OCI-LY7 (cell line): ENCODE data around the gene SLC5A11. TPM values are rescaled to one million over a fixed set of nuclear protein-coding genes. Genes with fewer than 3 reads are reported as not detected.

Experiments used
- BruUV-seq: library from RNA; stranded (reverse); fragments of 400-500 nt; replicated peaks from 2 replicates; lab custom pipeline; 2021; lab: Mats Ljungman, UMichigan
- CTCF ChIA-PET: fragments of 300-600 bp; sonication (Branson Sonifier 250); formaldehyde crosslinking; loops from one replicate; lab custom pipeline; 2022; ENCODE audit warnings: antibody characterized with exemption; ENCODE audit not compliant: unreplicated experiment; lab: Charles Lee
- POLR2A ChIA-PET: fragments of 300-600 bp; sonication (Branson Sonifier 250); formaldehyde crosslinking; loops from one replicate; lab custom pipeline; 2022; ENCODE audit warnings: antibody characterized with exemption; lab: Charles Lee
- DNase-seq: peaks from one replicate; pipeline ENCODE4 v3.0.0-alpha.2; 2015; ENCODE audit warnings: low spot score
- H2AFZ ChIP-seq: fragments of 200-600 bp; sonication (generic), shearing (Covaris generic); 2 replicates; pipeline ENCODE4 v1.6.1; 2014; ENCODE audit warnings: mild to moderate bottlenecking, antibody characterized with exemption, low read length, moderate library complexity
- H3K27ac ChIP-seq: fragments of 200-600 bp; sonication (generic); 2 replicates; pipeline ENCODE4 v1.5.1; 2014; ENCODE audit warnings: mixed run types, low read depth, mild to moderate bottlenecking, moderate library complexity, low read length, inconsistent platforms; ENCODE audit not compliant: poor library complexity, severe bottlenecking
- H3K36me3 ChIP-seq: fragments of 200-600 bp; sonication (generic); 2 replicates; pipeline ENCODE4 v1.6.1; 2014; ENCODE audit warnings: mild to moderate bottlenecking, antibody characterized with exemption, low read length, moderate library complexity, mixed read lengths; ENCODE audit not compliant: insufficient read depth
- H3K4me1 ChIP-seq: fragments of 200-600 bp; sonication (generic); 2 replicates; pipeline ENCODE4 v1.5.1; 2014; ENCODE audit warnings: mild to moderate bottlenecking, low read length; ENCODE audit not compliant: insufficient read depth, poor library complexity, severe bottlenecking
- H3K4me2 ChIP-seq: fragments of 200-600 bp; sonication (generic); 2 replicates; pipeline ENCODE4 v1.6.1; 2014; ENCODE audit warnings: mild to moderate bottlenecking, low read length
- H3K4me3 ChIP-seq: fragments of 200-600 bp; sonication (generic); 2 replicates; pipeline ENCODE4 v1.5.1; 2014; ENCODE audit warnings: mild to moderate bottlenecking, low read depth, low read length; ENCODE audit not compliant: poor library complexity, severe bottlenecking
- H3K79me2 ChIP-seq: fragments of 200-600 bp; sonication (generic); 2 replicates; pipeline ENCODE4 v1.6.1; 2016; ENCODE audit warnings: low read depth, mild to moderate bottlenecking, low read length, moderate library complexity, mixed read lengths; ENCODE audit not compliant: insufficient read depth
- H3K9me2 ChIP-seq: fragments of 200-600 bp; sonication (generic); 2 replicates; pipeline ENCODE4 v1.6.1; 2016; ENCODE audit warnings: mild to moderate bottlenecking, low read length, mixed read lengths; ENCODE audit not compliant: insufficient read depth
- H3K9me3 ChIP-seq: fragments of 200-600 bp; sonication (generic); 2 replicates; pipeline ENCODE4 v1.6.1; 2014; ENCODE audit warnings: mild to moderate bottlenecking, mixed run types, low read length, mixed read lengths
- H4K20me1 ChIP-seq: fragments of 200-600 bp; sonication (generic); 2 replicates; pipeline ENCODE4 v1.6.1; 2014; ENCODE audit warnings: mild to moderate bottlenecking, antibody characterized with exemption, low read length, moderate library complexity, mixed read lengths; ENCODE audit not compliant: insufficient read depth
- CTCF ChIP-seq: fragments of 200-600 bp; sonication (generic); conservative IDR thresholded peaks from 2 replicates; pipeline ENCODE4 v1.5.1; 2014; ENCODE audit warnings: mild to moderate bottlenecking, antibody characterized with exemption, low read length, moderate library complexity, mixed read lengths
- EZH2phosphoT487 ChIP-seq: fragments of 200-600 bp; sonication (generic); IDR thresholded peaks from 2 replicates; pipeline ENCODE4 v1.6.1; 2018; ENCODE audit warnings: low read depth, borderline replicate concordance, mild to moderate bottlenecking, mixed run types, antibody characterized with exemption, low read length, moderate library complexity, mixed read lengths
- intact Hi-C: fragments of 100-400 bp; cut with micrococcal nuclease; formaldehyde crosslinking; loops from one replicate; pipeline ENCODE4 v1.10.0; 2022; ENCODE audit not compliant: unreplicated experiment
- total RNA-seq, 2 experiments: library from RNA; depleted of rRNA in 1 of 2; stranded (reverse); fragments of >200 nt in 1 of 2; shearing (Covaris generic) in 1 of 2; gene quantifications; 2 replicates each; pipeline ENCODE4 v1.2.3, GENCODE V29; 2014 to 2022

The SLC5A11 gene
- total RNA-seq, 2 experiments from 2014 or later: 1.0 TPM

- no peak overlapping the region for H3K27ac ChIP-seq
- no peak for TF ChIP-seq CTCF
- intact Hi-C loops: loop anchor here (5.0 to 10.0 kb wide), 2 partner anchors 146 to 199 kb away; no protein-coding TSS in a partner anchor
- no peak for DNase-seq
- H3K79me2 ChIP-seq: no peaks in the 10 kb centered on the region
- H3K4me3 ChIP-seq: no peak overlapping the region
- no peaks in the 10 kb centered on the region for H3K4me1 ChIP-seq
- H3K36me3 ChIP-seq: no peaks in the 10 kb centered on the region
- H4K20me1 ChIP-seq: no peaks in the 10 kb centered on the region
- POLR2A ChIA-PET: interaction anchor here (0.8 kb wide), 1 partner anchor 80 kb away, joined by 4 read pairs; no protein-coding TSS in a partner anchor
- H3K9me3 ChIP-seq: no peaks in the 10 kb centered on the region
- CTCF ChIA-PET: no interaction called here
- BruUV-seq: no TSS peak
- no peaks in the 10 kb centered on the region for H3K9me2 ChIP-seq
- no peak overlapping the region for H3K4me2 ChIP-seq
- no peak overlapping the region for H2AFZ ChIP-seq
Observed at GRCh38 chr16:24908716-24909115, 63.0 kb downstream of the SLC5A11 start.

DNA sequence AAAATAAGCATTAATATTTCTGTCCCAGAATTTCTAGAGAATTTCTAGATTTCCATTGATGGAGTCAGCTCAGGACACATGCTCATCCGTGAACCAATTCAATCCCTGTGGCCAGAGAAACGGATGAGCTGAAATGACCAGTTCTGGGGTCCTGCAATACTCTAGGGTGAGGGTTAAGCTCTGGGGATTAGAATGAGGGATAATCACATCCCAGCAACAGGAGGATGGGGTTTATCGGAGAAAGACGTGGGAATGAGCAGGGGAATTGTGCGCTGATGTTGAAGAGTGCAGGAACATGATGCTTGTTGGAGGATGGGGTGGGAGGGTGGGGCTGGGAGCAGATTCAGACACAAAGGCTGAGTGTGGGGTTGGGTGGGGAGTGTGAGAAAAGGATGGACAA lies 64.1 kb downstream of the SLC5A11 start:
- POLR2A ChIA-PET: interaction anchor here (1.0 to 1.1 kb wide), 3 partner anchors 8 to 105 kb away, joined by 3 to 4 read pairs (median 4); partner anchors contain the start of gene ARHGAP17
- no TSS peak for BruUV-seq

More for the DNA sequence above, 64.1 kb downstream of the SLC5A11 start:
- H3K4me3 ChIP-seq: no peak overlapping the region
- no peaks in the 10 kb centered on the region for H3K9me2 ChIP-seq
- no peaks in the 10 kb centered on the region for H3K36me3 ChIP-seq
- no peaks in the 10 kb centered on the region for H4K20me1 ChIP-seq
- intact Hi-C loops: loop anchor here (5.0 to 10.0 kb wide), 2 partner anchors 145 to 197 kb away; no protein-coding TSS in a partner anchor
- CTCF ChIA-PET: no interaction called here
- no peak for DNase-seq
- no peaks in the 10 kb centered on the region for H3K4me1 ChIP-seq
- no peak overlapping the region for H2AFZ ChIP-seq
- no peaks in the 10 kb centered on the region for H3K9me3 ChIP-seq
- H3K4me2 ChIP-seq: no peak overlapping the region
- TF ChIP-seq CTCF: no peak
- TF ChIP-seq EZH2phosphoT487: no peak
- no peak overlapping the region for H3K27ac ChIP-seq
- H3K79me2 ChIP-seq: no peaks in the 10 kb centered on the region
